DND-41 (cell line): ENCODE data around the gene CALCB.

Experiments used
- EZH2 ChIP-seq: IDR thresholded peaks from 3 replicates; pipeline ENCODE4 v1.6.1; 2012; ENCODE audit warnings: borderline replicate concordance, low read depth, mild to moderate bottlenecking, moderate library complexity, low read length, inconsistent platforms; ENCODE audit not compliant: severe bottlenecking
- TF ChIP-seq, protein P1 (sequence below): IDR thresholded peaks from 2 replicates; pipeline ENCODE4 v1.5.1; 2012; ENCODE audit warnings: borderline replicate concordance, low read length, moderate library complexity, mild to moderate bottlenecking; ENCODE audit not compliant: poor library complexity, severe bottlenecking; ENCODE audit errors: extremely low read depth

DNA sequence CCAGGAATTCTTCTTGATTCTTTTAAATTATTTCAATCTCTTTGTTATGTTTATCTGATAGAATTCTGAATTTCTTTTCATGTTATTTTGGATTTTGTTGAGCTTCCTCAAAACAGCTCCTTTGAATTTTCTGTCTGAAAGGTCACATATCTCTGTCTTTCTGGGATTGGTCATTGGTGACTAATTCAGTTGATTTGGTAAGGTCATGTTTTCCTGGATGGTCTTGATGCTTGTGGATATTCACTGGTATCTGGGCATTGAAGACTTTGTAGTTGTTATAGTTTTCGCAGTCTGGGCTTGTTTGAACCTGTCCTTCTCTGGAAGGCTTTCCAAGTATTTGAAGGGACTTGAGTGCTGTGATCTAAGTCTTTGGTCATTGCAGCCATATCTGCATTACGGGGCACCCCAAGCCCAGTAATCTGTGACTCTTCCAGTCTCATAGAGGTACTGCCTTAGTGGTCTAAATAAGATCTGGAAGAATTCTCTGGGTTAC, 22.4 kb downstream of the CALCB start:
- TF ChIP-seq, protein P1, sequence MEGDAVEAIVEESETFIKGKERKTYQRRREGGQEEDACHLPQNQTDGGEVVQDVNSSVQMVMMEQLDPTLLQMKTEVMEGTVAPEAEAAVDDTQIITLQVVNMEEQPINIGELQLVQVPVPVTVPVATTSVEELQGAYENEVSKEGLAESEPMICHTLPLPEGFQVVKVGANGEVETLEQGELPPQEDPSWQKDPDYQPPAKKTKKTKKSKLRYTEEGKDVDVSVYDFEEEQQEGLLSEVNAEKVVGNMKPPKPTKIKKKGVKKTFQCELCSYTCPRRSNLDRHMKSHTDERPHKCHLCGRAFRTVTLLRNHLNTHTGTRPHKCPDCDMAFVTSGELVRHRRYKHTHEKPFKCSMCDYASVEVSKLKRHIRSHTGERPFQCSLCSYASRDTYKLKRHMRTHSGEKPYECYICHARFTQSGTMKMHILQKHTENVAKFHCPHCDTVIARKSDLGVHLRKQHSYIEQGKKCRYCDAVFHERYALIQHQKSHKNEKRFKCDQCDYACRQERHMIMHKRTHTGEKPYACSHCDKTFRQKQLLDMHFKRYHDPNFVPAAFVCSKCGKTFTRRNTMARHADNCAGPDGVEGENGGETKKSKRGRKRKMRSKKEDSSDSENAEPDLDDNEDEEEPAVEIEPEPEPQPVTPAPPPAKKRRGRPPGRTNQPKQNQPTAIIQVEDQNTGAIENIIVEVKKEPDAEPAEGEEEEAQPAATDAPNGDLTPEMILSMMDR, result no peak
- TF ChIP-seq EZH2, result no peak
